NCI-H1092 treated with DMSO at 0.1 percent for 48 hours (cell line): ENCODE results near the gene YWHAB.
A peak's percentile ranks its signal among the peaks of the same experiment; 100 is the strongest.
"Not testable (repeated sequence)": the region's sequence is repeated elsewhere in the genome, so short reads cannot be mapped to it uniquely, and the experiment has no call there.

ENCODE experiments used
- DNase-seq: peaks from one replicate; lab custom pipeline; 2025; lab: John Stamatoyannopoulos, UW

The YWHAB gene

GRCh38 chr20:44885392-44886265 lies at the start of gene YWHAB:
TSS of gene YWHAB (plus strand) at chr20:44885705. CDS start at chr20:44901534, 15,829 bp downstream.
- peak; percentile 98 for DNase-seq

GRCh38 chr20:44836601-44837120 lies 48.8 kb upstream of the YWHAB start:
- no peak for DNase-seq

GRCh38 chr20:44837946-44838345 lies 47.6 kb upstream of the YWHAB start:
- DNase-seq, result no peak

- no peak for DNase-seq
Observed at GRCh38 chr20:44838521-44838920, 47.0 kb upstream of the YWHAB start.

- no peak for DNase-seq
Observed at GRCh38 chr20:44839481-44839880, 46.0 kb upstream of the YWHAB start.

GRCh38 chr20:44840826-44841225 lies 44.7 kb upstream of the YWHAB start:
- no peak for DNase-seq

GRCh38 chr20:44841955-44842354 lies 43.5 kb upstream of the YWHAB start:
- no peak for DNase-seq

- DNase-seq, result no peak
Observed at GRCh38 chr20:44843876-44844275, 41.6 kb upstream of the YWHAB start.

- no peak for DNase-seq
Observed at GRCh38 chr20:44848254-44849015, 37.1 kb upstream of the YWHAB start.

GRCh38 chr20:44849703-44850102 lies 35.8 kb upstream of the YWHAB start:
- no peak for DNase-seq

GRCh38 chr20:44850272-44850671 lies 35.2 kb upstream of the YWHAB start:
- DNase-seq, result no peak

- no peak for DNase-seq
Observed at GRCh38 chr20:44850837-44851236, 34.7 kb upstream of the YWHAB start.

- DNase-seq, result no peak
Observed at GRCh38 chr20:44851545-44851944, 34.0 kb upstream of the YWHAB start.

- no peak for DNase-seq
Observed at GRCh38 chr20:44856442-44856841, 29.1 kb upstream of the YWHAB start.

GRCh38 chr20:44856856-44857448 lies 28.6 kb upstream of the YWHAB start:
- no peak for DNase-seq

GRCh38 chr20:44858606-44859360 lies 26.7 kb upstream of the YWHAB start:
- DNase-seq, result no peak

- no peak for DNase-seq
Observed at GRCh38 chr20:44861531-44862006, 23.9 kb upstream of the YWHAB start.

- no peak for DNase-seq
Observed at GRCh38 chr20:44862286-44862685, 23.2 kb upstream of the YWHAB start.

GRCh38 chr20:44863365-44864084 lies 22.0 kb upstream of the YWHAB start:
- not testable (repeated sequence) for DNase-seq

GRCh38 chr20:44864493-44864892 lies 21.0 kb upstream of the YWHAB start:
- not testable (repeated sequence) for DNase-seq
